Choroid plexus epithelial cell (primary cell): Measurements from ENCODE around the gene LDLR.
"Not testable (repeated sequence)": the region's sequence is repeated elsewhere in the genome, so short reads cannot be mapped to it uniquely, and the experiment has no call there.

Experiments
- DNase-seq: peaks from one replicate; pipeline ENCODE4 v3.0.0-alpha.2; 2010; ENCODE audit warnings: low read depth
- H3K4me3 ChIP-seq: 2 replicates; pipeline ENCODE4 v1.5.1; 2011; ENCODE audit warnings: low read depth, mild to moderate bottlenecking, control low read depth, low read length, moderate library complexity
- CTCF ChIP-seq: conservative IDR thresholded peaks from 2 replicates; pipeline ENCODE4 v1.5.1; 2011; ENCODE audit warnings: low read depth, mild to moderate bottlenecking, control low read depth, inconsistent platforms, low read length, moderate library complexity

Gene LDLR

GRCh38 chr19:11113140-11113708, 24.0 kb downstream of the LDLR start:
- no peak for DNase-seq

GRCh38 chr19:11115042-11115441, 25.8 kb downstream of the LDLR start:
- no peak for TF ChIP-seq CTCF

More at GRCh38 chr19:11113140-11113708, 24.0 kb downstream of the LDLR start:
- no peak overlapping the region for H3K4me3 ChIP-seq
- TF ChIP-seq CTCF, result no peak

GRCh38 chr19:11115895-11116446, 26.7 kb downstream of the LDLR start:
- H3K4me3 ChIP-seq, result no peak overlapping the region
- TF ChIP-seq CTCF, result no peak
- DNase-seq, result no peak

More at GRCh38 chr19:11115042-11115441, 25.8 kb downstream of the LDLR start:
- no peak for DNase-seq
- no peak overlapping the region for H3K4me3 ChIP-seq

GRCh38 chr19:11116507-11116906, 27.2 kb downstream of the LDLR start:
- no peak overlapping the region for H3K4me3 ChIP-seq
- no peak for TF ChIP-seq CTCF
- DNase-seq, result no peak

- not testable (repeated sequence) for DNase-seq, H3K4me3 ChIP-seq
Measured at GRCh38 chr19:11121963-11122362, 32.7 kb downstream of the LDLR start.

- no peak overlapping the region for H3K4me3 ChIP-seq
- no peak for DNase-seq
- no peak for TF ChIP-seq CTCF
Measured at GRCh38 chr19:11123114-11123513, 33.9 kb downstream of the LDLR start.

GRCh38 chr19:11124157-11124556, 34.9 kb downstream of the LDLR start:
- H3K4me3 ChIP-seq, DNase-seq: not testable (repeated sequence)

GRCh38 chr19:11125994-11126685, 36.9 kb downstream of the LDLR start:
- DNase-seq, result peak; percentile 80
- TF ChIP-seq CTCF, result peak; percentile 85
- no peak overlapping the region for H3K4me3 ChIP-seq
